Superior temporal gyrus (tissue), 1 donor: Measurements from ENCODE around the gene ERCC1.

Experiments
- DNase-seq: peaks from one replicate; pipeline ENCODE4 v3.0.0-alpha.2; 2016; ENCODE audit errors: extremely low spot score

ERCC1 gene

GRCh38 chr19:45364696-45365095 is 59.0 kb downstream of the ERCC1 start:
- DNase-seq: no peak

- no peak for DNase-seq
Observed at GRCh38 chr19:45363861-45364459, 59.8 kb downstream of the ERCC1 start.

DNA sequence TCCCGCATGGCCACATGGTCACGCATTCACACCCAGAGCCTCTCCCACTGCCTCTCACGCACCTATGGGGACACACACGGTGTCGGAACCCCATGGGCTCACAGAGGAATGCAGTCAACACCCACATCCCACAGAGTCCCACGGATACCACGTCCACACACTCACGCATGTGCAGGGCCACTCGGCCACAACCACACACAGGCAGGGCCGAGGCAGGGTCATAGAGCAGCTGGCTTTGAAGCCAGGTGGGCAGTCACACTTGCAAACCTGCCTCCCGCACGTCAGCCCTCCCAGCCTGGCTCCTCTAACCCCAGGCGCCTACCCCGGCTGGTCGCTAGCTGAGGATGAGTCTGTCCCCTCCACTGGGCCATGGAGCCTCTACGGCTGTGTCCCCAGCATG is 61.4 kb downstream of the ERCC1 start:
- DNase-seq: no peak

DNA sequence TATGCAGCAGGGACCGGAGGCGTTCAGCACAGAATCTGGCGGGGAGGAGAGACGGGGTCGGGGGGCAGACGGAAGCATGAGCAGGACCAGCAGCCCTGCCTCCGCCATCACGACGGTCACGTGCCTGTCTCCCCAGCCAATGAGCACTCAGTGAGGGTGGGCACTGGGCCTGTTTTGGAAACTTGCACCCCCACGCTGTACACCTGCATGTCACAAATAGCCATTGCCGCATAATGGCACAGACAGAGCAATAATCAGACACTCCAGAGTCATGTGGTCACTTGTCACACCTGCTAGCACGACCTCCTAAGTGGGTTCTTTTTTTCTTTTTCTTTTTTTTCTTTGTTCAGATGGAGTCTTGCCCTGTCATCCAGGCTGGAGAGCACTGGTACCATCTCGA is 62.1 kb downstream of the ERCC1 start:
- DNase-seq: no peak

DNA sequence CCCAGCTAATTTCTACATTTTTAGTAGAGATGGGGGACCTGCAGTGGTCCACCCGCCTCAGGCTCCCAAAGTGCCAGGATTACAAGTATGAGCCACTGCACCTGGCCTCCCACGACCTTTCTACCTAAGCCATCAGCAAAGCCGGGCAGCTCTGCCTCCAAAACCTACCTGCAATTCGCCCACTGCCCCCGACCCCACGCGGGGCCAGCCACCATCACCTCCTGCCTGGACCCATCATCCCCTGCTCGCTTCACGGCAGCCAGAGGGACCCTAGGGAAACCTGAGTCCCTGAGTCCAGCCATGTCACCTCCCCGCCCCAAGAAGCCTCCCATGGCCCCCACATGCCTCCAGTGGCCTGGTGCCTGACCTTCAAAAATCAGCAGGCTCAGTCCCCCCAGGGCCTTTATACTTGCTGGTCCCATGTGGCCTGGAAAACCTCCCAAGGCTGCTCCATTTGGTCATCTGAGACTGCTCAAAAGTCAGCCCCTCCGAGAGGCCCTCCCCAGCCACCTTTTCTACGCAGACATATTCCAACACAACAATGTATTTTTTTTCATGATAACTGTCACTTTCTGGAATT is 65.4 kb downstream of the ERCC1 start:
- no peak for DNase-seq

- DNase-seq: no peak
Observed at GRCh38 chr19:45357445-45357783, 66.3 kb downstream of the ERCC1 start.
